IMR-90 (cell line): ENCODE measurements around the gene CDCA7. TPM values are rescaled to one million over a fixed set of nuclear protein-coding genes. Genes with fewer than 3 reads are reported as not detected.

ENCODE experiments used
- ATAC-seq: fragments of 200-7000 bp; cut with Tn5 transposase; 2 replicates; pipeline ENCODE4 v1.9.1; 2020; ENCODE audit warnings: low read depth, mild to moderate bottlenecking, moderate library complexity
- BruUV-seq: library from RNA; stranded (reverse); fragments of 400-500 nt; replicated peaks from 2 replicates; lab custom pipeline; 2021; lab: Mats Ljungman, UMichigan
- CTCF ChIA-PET: fragments of 300-600 bp; formaldehyde crosslinking; extraction: SDS; loops from one replicate; lab custom pipeline; 2021; ENCODE audit warnings: antibody characterized with exemption; lab: Yijun Ruan, JAX
- POLR2A ChIA-PET: fragments of 300-600 bp; sonication (Branson Sonifier 250); formaldehyde crosslinking; loops from one replicate; lab custom pipeline; 2022; ENCODE audit warnings: antibody characterized with exemption; ENCODE audit not compliant: unreplicated experiment; lab: Charles Lee
- DNase-seq: peaks from one replicate; pipeline ENCODE4 v3.0.0; 2013
- H2AFZ ChIP-seq: replicated peaks from 2 replicates; pipeline ENCODE3; 2013; ENCODE audit warnings: low read length, mild to moderate bottlenecking; ENCODE audit not compliant: poor library complexity
- H2AK5ac ChIP-seq: 2 replicates; pipeline ENCODE4 v1.6.1; 2013; ENCODE audit warnings: low read depth, low read length, inconsistent platforms
- H2AK9ac ChIP-seq: replicated peaks from 2 replicates; pipeline ENCODE3; 2013; ENCODE audit warnings: mild to moderate bottlenecking, low read depth, low read length, moderate library complexity; ENCODE audit not compliant: poor library complexity
- H2BK120ac ChIP-seq: 2 replicates; pipeline ENCODE4 v1.6.1; 2013; ENCODE audit warnings: low read depth, low read length, inconsistent platforms
- H2BK15ac ChIP-seq: 3 replicates; pipeline ENCODE4 v1.6.1; 2013; ENCODE audit warnings: low read depth, low read length, inconsistent platforms
- H2BK20ac ChIP-seq: 2 replicates; pipeline ENCODE4 v1.6.1; 2013; ENCODE audit warnings: low read depth, mild to moderate bottlenecking, inconsistent platforms, low read length, moderate library complexity
- H2BK5ac ChIP-seq: 2 replicates; pipeline ENCODE4 v1.6.1; 2013; ENCODE audit warnings: mild to moderate bottlenecking, low read depth, low read length, inconsistent platforms; ENCODE audit not compliant: poor library complexity, severe bottlenecking
- H3K14ac ChIP-seq: replicated peaks from 2 replicates; pipeline ENCODE4 v1.6.1; 2013; ENCODE audit warnings: low read depth, low read length, inconsistent platforms
- H3K18ac ChIP-seq: 2 replicates; pipeline ENCODE4 v1.6.1; 2013; ENCODE audit warnings: low read depth, low read length, control low read depth
- H3K23ac ChIP-seq: 2 replicates; pipeline ENCODE4 v1.6.1; 2013; ENCODE audit warnings: low read depth, low read length, inconsistent platforms
- H3K27ac ChIP-seq: 2 replicates; pipeline ENCODE4 v1.5.1; 2013; ENCODE audit warnings: mild to moderate bottlenecking, control low read depth, low read length; ENCODE audit not compliant: insufficient read depth
- H3K27me3 ChIP-seq: 2 replicates; pipeline ENCODE4 v1.6.1; 2013; ENCODE audit warnings: low read length; ENCODE audit not compliant: control insufficient read depth, insufficient read depth
- H3K36me3 ChIP-seq: 2 replicates; pipeline ENCODE4 v1.6.1; 2013; ENCODE audit warnings: low read length, mixed read lengths; ENCODE audit not compliant: control insufficient read depth, insufficient read depth
- H3K4ac ChIP-seq: 2 replicates; pipeline ENCODE4 v1.6.1; 2013; ENCODE audit warnings: low read depth, low read length, inconsistent platforms
- H3K4me1 ChIP-seq: 2 replicates; pipeline ENCODE4 v1.6.1; 2013; ENCODE audit warnings: low read length, mixed read lengths; ENCODE audit not compliant: control insufficient read depth, insufficient read depth
- H3K4me2 ChIP-seq: 2 replicates; pipeline ENCODE4 v1.6.1; 2013; ENCODE audit warnings: low read depth, mild to moderate bottlenecking, control low read depth, low read length, moderate library complexity
- H3K4me3 ChIP-seq: 2 replicates; pipeline ENCODE4 v1.5.1; 2013; ENCODE audit warnings: low read depth, mild to moderate bottlenecking, control low read depth, low read length, moderate library complexity; ENCODE audit not compliant: insufficient read depth
- H3K56ac ChIP-seq: 2 replicates; pipeline ENCODE4 v1.6.1; 2013; ENCODE audit warnings: low read length, inconsistent platforms; ENCODE audit not compliant: insufficient read depth; ENCODE audit errors: extremely low read depth
- H3K79me1 ChIP-seq, 2 experiments: 2 replicates each; pipeline ENCODE4 v1.6.1; 2013; ENCODE audit warnings: low read length in 2 of 2, inconsistent platforms in 1 of 2, low read depth in 1 of 2
- H3K9ac ChIP-seq: 2 replicates; pipeline ENCODE4 v1.6.1; 2013; ENCODE audit warnings: low read depth, low read length, control low read depth
- H3K9me1 ChIP-seq: 2 replicates; pipeline ENCODE4 v1.6.1; 2013; ENCODE audit warnings: low read length, inconsistent platforms; ENCODE audit not compliant: insufficient read depth
- H3K9me3 ChIP-seq: 2 replicates; pipeline ENCODE4 v1.6.1; 2013; ENCODE audit warnings: low read length; ENCODE audit not compliant: control insufficient read depth, insufficient read depth
- H4K20me1 ChIP-seq: 2 replicates; pipeline ENCODE4 v1.6.1; 2013; ENCODE audit warnings: low read length, inconsistent platforms; ENCODE audit not compliant: insufficient read depth
- H4K5ac ChIP-seq: 2 replicates; pipeline ENCODE4 v1.6.1; 2013; ENCODE audit warnings: mild to moderate bottlenecking, low read depth, low read length, control low read depth
- H4K8ac ChIP-seq, 2 experiments: 2 replicates each; pipeline ENCODE4 v1.6.1; 2013; ENCODE audit warnings: low read depth in 2 of 2, low read length in 2 of 2, control low read depth in 1 of 2, inconsistent platforms in 1 of 2
- H4K91ac ChIP-seq: 2 replicates; pipeline ENCODE4 v1.6.1; 2013; ENCODE audit warnings: low read depth, low read length, inconsistent platforms; ENCODE audit not compliant: insufficient read depth
- BHLHE40 ChIP-seq: fragments of 150-350 bp; IDR thresholded peaks from 2 replicates; pipeline ENCODE4 v1.6.1; 2016; ENCODE audit warnings: mild to moderate bottlenecking, low read depth, low read length
- CEBPB ChIP-seq: IDR thresholded peaks from 2 replicates; pipeline ENCODE4 v1.6.1; 2012; ENCODE audit warnings: low read depth, low read length, improper control_type of control experiment
- CTCF ChIP-seq: conservative IDR thresholded peaks from 2 replicates; pipeline ENCODE4 v1.5.1; 2012; ENCODE audit warnings: mild to moderate bottlenecking, low read depth, low read length, improper control_type of control experiment
- ELK1 ChIP-seq: fragments of 150-350 bp; IDR thresholded peaks from 2 replicates; pipeline ENCODE4 v1.6.1; 2016; ENCODE audit warnings: low read depth, mild to moderate bottlenecking, low read length, moderate library complexity, borderline replicate concordance
- FOS ChIP-seq: fragments of 150-350 bp; IDR thresholded peaks from 2 replicates; pipeline ENCODE4 v1.6.1; 2016; ENCODE audit warnings: low read depth, low read length
- MAFK ChIP-seq: IDR thresholded peaks from 2 replicates; pipeline ENCODE4 v1.6.1; 2012; ENCODE audit warnings: low read depth, low read length, improper control_type of control experiment
- MAZ ChIP-seq: IDR thresholded peaks from 2 replicates; pipeline ENCODE4 v1.6.1; 2012; ENCODE audit warnings: low read depth, mild to moderate bottlenecking, low read length, improper control_type of control experiment, moderate library complexity, borderline replicate concordance
- NFE2L2 ChIP-seq: fragments of 150-350 bp; IDR thresholded peaks from 2 replicates; pipeline ENCODE4 v1.6.1; 2016; ENCODE audit warnings: low read depth, mild to moderate bottlenecking, low read length
- POLR2A ChIP-seq: IDR thresholded peaks from 2 replicates; pipeline ENCODE4 v1.6.1; 2012; ENCODE audit warnings: mild to moderate bottlenecking, low read depth, low read length
- RAD21 ChIP-seq: IDR thresholded peaks from 2 replicates; pipeline ENCODE4 v1.6.1; 2012; ENCODE audit warnings: low read length, improper control_type of control experiment
- RCOR1 ChIP-seq: IDR thresholded peaks from 2 replicates; pipeline ENCODE4 v1.6.1; 2012; ENCODE audit warnings: mild to moderate bottlenecking, low read length, improper control_type of control experiment; ENCODE audit not compliant: insufficient replicate concordance
- RFX5 ChIP-seq: IDR thresholded peaks from 2 replicates; pipeline ENCODE4 v1.8.0; 2012; ENCODE audit warnings: low read depth, mild to moderate bottlenecking, low read length, moderate library complexity
- SMC3 ChIP-seq: fragments of 150-350 bp; IDR thresholded peaks from 2 replicates; pipeline ENCODE4 v1.6.1; 2016; ENCODE audit warnings: low read depth, mild to moderate bottlenecking, antibody characterized with exemption, low read length, moderate library complexity
- USF2 ChIP-seq: fragments of 150-350 bp; IDR thresholded peaks from 2 replicates; pipeline ENCODE4 v1.6.1; 2017; ENCODE audit warnings: mild to moderate bottlenecking, antibody characterized with exemption, low read length, low read depth
- WGBS, 2 experiments: methylation state at CpG; one replicate each; pipeline versions ENCODE4 v1.1.5 to v1.1.7; 2013; ENCODE audit warnings: missing lambda C conversion rate in 2 of 2; ENCODE audit not compliant: insufficient read length in 1 of 2; ENCODE audit errors: extremely low coverage in 2 of 2; 5-methylcytosine and 5-hydroxymethylcytosine counted together
- dilution Hi-C: fragments of 300-500 bp; cut with HindIII; formaldehyde crosslinking; loops from one replicate; pipeline ENCODE4 v1.14.3; 2018; ENCODE audit warnings: low sequenced_read_pairs; ENCODE audit not compliant: unreplicated experiment
- in situ Hi-C: fragments of 300-500 bp; cut with MboI; formaldehyde crosslinking; loops from 3 replicates; pipeline ENCODE4 v1.14.3; 2019; ENCODE audit warnings: low sequenced_read_pairs, inconsistent platforms, mixed read lengths
- intact Hi-C: fragments of 100-400 bp; cut with micrococcal nuclease; formaldehyde crosslinking; loops from 2 replicates; pipeline ENCODE4 v1.10.0; 2022
- polyA plus RNA-seq, 3 experiments: library from polyadenylated mRNA; depleted of rRNA; stranded (reverse); fragments of >200 nt; gene quantifications; 2 replicates each; pipeline ENCODE4 v1.2.3, GENCODE V29; 2012; ENCODE audit warnings: low replicate concordance in 1 of 3
- total RNA-seq: library from RNA; depleted of rRNA; stranded (reverse); fragments of >200 nt; gene quantifications from 2 replicates; pipeline ENCODE4 v1.2.3, GENCODE V29; 2012

The CDCA7 gene
- total and polyA plus RNA-seq, 2 of the 4 experiments (the other 2 are of a cell fraction): 12.0 to 18.7 TPM

- BruUV-seq: no TSS peak
Measured at GRCh38 chr2:173371023-173371422, 16.4 kb downstream of the CDCA7 start.

More at GRCh38 chr2:173371023-173371422, 16.4 kb downstream of the CDCA7 start:
- DNase-seq: no peak
- dilution Hi-C loops (no loop called here), intact Hi-C loops (no loop called here), in situ Hi-C loops (loop anchor here (25.0 kb wide), 1 partner anchor 334 kb away; no protein-coding TSS in a partner anchor)
- no peak for TF ChIP-seq FOS
- TF ChIP-seq RFX5: no peak
- TF ChIP-seq SMC3: no peak
- TF ChIP-seq RCOR1: no peak
- no peak for TF ChIP-seq MAFK
- no peak for TF ChIP-seq ELK1
- TF ChIP-seq POLR2A: no peak
- TF ChIP-seq BHLHE40: no peak
- no peak for TF ChIP-seq CEBPB
- no peak for TF ChIP-seq NFE2L2
- TF ChIP-seq CTCF: no peak
- no peak for TF ChIP-seq RAD21
- TF ChIP-seq USF2: no peak
- TF ChIP-seq MAZ: no peak
- H4K8ac ChIP-seq: no peak overlapping the region
- no peaks in the 10 kb centered on the region for H3K27me3 ChIP-seq
- 56% methylated on average over 2 of the region's 3 CpGs; no CpG with 5 or more reads in 1 of the 2 experiments for WGBS, 2 experiments
- H3K27ac ChIP-seq: no peak overlapping the region
- H3K14ac ChIP-seq: no peak overlapping the region
- H2AFZ ChIP-seq: no peak overlapping the region
- H2BK5ac ChIP-seq: no peak overlapping the region
- H3K4me1 ChIP-seq: peaks cover 2% of the 10 kb centered on the region
- H3K18ac ChIP-seq: no peak overlapping the region
- ChIA-PET CTCF (no interaction called here), POLR2A (no interaction called here)
- H2BK20ac ChIP-seq: no peak overlapping the region
- H4K20me1 ChIP-seq: no peaks in the 10 kb centered on the region
- H2BK120ac ChIP-seq: no peak overlapping the region
- H2AK5ac ChIP-seq: no peak overlapping the region
- no peaks in the 10 kb centered on the region for H3K79me1 ChIP-seq
- H3K4me2 ChIP-seq: no peak overlapping the region
- H3K9ac ChIP-seq: no peak overlapping the region
- H3K9me3 ChIP-seq: no peaks in the 10 kb centered on the region
- H3K4ac ChIP-seq: no peak overlapping the region
- peak overlapping the region; percentile 5 for H2AK9ac ChIP-seq
- no peak overlapping the region for H3K56ac ChIP-seq
- H3K23ac ChIP-seq: no peak overlapping the region
- peaks cover 2% of the 10 kb centered on the region for H3K36me3 ChIP-seq
- ATAC-seq: no peak
- H3K4me3 ChIP-seq: no peak overlapping the region
- H3K9me1 ChIP-seq: peaks cover 3% of the 10 kb centered on the region; the same call in 1 of the 2 replicates
- no peak overlapping the region for H4K5ac ChIP-seq
- no peak overlapping the region for H4K91ac ChIP-seq
- no peak overlapping the region for H2BK15ac ChIP-seq
